Measurements from ENCODE around the gene CRABP2. TPM values are rescaled to one million over a fixed set of nuclear protein-coding genes. Genes with fewer than 3 reads are reported as not detected.

The CRABP2 gene
- total and polyA plus RNA-seq, 2 of the 13 experiments (the other 11 are each of a cell fraction or from before 2014, with no cell fraction given) = 0.40 to 0.60 TPM

DNA sequence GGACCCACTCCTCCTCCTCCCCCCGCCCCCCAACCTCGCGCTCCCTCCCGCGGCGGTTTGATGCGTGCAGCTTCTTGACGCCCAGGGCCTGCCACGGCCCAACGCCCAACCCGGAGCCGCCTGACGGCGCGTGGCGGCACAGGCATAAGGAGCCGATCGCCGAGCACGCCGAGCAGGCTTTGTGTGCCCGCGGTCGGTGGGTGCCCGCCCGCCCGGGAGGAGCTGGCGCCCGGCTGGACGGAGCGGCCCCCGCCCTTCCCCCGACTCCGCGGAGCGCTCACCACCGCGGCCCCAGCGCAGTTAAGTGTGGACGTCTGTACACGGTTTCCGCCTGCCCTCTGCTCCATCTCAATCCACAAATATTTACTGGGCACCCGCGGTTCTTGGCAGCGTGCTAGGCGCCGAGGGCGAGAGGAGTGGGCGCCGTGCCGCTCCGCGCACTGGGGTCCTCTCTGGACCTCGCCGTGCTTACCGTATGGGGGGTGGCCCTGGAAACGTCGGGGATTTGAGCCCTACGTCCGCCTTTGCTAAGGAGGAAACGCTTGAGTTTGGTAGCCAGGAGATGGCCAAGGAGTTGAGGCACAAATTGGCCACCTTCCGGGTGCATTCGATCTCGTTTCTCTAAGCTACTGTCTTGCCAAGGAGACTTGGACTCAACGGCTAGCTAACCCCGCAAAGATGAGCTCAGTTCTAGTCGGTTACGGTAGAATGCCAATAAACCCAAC lies 46.5 kb upstream of the CRABP2 start (continued):
- TF ChIP-seq, protein P1, sequence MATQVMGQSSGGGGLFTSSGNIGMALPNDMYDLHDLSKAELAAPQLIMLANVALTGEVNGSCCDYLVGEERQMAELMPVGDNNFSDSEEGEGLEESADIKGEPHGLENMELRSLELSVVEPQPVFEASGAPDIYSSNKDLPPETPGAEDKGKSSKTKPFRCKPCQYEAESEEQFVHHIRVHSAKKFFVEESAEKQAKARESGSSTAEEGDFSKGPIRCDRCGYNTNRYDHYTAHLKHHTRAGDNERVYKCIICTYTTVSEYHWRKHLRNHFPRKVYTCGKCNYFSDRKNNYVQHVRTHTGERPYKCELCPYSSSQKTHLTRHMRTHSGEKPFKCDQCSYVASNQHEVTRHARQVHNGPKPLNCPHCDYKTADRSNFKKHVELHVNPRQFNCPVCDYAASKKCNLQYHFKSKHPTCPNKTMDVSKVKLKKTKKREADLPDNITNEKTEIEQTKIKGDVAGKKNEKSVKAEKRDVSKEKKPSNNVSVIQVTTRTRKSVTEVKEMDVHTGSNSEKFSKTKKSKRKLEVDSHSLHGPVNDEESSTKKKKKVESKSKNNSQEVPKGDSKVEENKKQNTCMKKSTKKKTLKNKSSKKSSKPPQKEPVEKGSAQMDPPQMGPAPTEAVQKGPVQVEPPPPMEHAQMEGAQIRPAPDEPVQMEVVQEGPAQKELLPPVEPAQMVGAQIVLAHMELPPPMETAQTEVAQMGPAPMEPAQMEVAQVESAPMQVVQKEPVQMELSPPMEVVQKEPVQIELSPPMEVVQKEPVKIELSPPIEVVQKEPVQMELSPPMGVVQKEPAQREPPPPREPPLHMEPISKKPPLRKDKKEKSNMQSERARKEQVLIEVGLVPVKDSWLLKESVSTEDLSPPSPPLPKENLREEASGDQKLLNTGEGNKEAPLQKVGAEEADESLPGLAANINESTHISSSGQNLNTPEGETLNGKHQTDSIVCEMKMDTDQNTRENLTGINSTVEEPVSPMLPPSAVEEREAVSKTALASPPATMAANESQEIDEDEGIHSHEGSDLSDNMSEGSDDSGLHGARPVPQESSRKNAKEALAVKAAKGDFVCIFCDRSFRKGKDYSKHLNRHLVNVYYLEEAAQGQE (IDR thresholded peaks at IDR 0.05; ENCODE audit: borderline replicate concordance in 1 of 2, low read depth in 1 of 2, low read length in 2 of 2) = no peak
- TF ChIP-seq, protein P2, sequence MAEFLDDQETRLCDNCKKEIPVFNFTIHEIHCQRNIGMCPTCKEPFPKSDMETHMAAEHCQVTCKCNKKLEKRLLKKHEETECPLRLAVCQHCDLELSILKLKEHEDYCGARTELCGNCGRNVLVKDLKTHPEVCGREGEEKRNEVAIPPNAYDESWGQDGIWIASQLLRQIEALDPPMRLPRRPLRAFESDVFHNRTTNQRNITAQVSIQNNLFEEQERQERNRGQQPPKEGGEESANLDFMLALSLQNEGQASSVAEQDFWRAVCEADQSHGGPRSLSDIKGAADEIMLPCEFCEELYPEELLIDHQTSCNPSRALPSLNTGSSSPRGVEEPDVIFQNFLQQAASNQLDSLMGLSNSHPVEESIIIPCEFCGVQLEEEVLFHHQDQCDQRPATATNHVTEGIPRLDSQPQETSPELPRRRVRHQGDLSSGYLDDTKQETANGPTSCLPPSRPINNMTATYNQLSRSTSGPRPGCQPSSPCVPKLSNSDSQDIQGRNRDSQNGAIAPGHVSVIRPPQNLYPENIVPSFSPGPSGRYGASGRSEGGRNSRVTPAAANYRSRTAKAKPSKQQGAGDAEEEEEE (CRISPR knock-in tag; IDR thresholded peaks at IDR 0.05; ENCODE audit: borderline replicate concordance) = no peak
- TF ChIP-seq ZFP62 (CRISPR knock-in tag; IDR thresholded peaks at IDR 0.05) (no peak), ZNF607 (CRISPR knock-in tag; IDR thresholded peaks at IDR 0.05; ENCODE audit: borderline replicate concordance) (peak; percentile 76; the same call in 1 of the 2 replicates), ZFP90 (CRISPR knock-in tag; IDR thresholded peaks at IDR 0.05; ENCODE audit: borderline replicate concordance) (peak; percentile 24; the same call in 1 of the 2 replicates), ZNF34 (CRISPR knock-in tag; IDR thresholded peaks at IDR 0.05; ENCODE audit: borderline replicate concordance) (0 out of 2 replicates have a peak, but pooled peaks have one; percentile 57), PHF5A (CRISPR knock-in tag; IDR thresholded peaks at IDR 0.05; ENCODE audit: low read depth, unreplicated experiment) (peak; percentile 71), SRSF9 (IDR thresholded peaks at IDR 0.05; ENCODE audit: borderline replicate concordance, insufficient read depth, low read depth, low read length, poor library complexity, severe bottlenecking) (no peak), ERF (CRISPR knock-in tag; IDR thresholded peaks at IDR 0.05) (peak; percentile 72), TMF1 (CRISPR knock-in tag; IDR thresholded peaks at IDR 0.05; ENCODE audit: low read depth) (peak; percentile 78; the same call in 1 of the 2 replicates), TCF7L2 (IDR thresholded peaks at IDR 0.05; ENCODE audit: low read depth, low read length) (no peak)
- TF ChIP-seq, protein P3, sequence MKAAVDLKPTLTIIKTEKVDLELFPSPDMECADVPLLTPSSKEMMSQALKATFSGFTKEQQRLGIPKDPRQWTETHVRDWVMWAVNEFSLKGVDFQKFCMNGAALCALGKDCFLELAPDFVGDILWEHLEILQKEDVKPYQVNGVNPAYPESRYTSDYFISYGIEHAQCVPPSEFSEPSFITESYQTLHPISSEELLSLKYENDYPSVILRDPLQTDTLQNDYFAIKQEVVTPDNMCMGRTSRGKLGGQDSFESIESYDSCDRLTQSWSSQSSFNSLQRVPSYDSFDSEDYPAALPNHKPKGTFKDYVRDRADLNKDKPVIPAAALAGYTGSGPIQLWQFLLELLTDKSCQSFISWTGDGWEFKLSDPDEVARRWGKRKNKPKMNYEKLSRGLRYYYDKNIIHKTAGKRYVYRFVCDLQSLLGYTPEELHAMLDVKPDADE (CRISPR knock-in tag; IDR thresholded peaks at IDR 0.05) = 0 out of 2 replicates have a peak, but pooled peaks have one; percentile 67
- TF ChIP-seq, protein P4, sequence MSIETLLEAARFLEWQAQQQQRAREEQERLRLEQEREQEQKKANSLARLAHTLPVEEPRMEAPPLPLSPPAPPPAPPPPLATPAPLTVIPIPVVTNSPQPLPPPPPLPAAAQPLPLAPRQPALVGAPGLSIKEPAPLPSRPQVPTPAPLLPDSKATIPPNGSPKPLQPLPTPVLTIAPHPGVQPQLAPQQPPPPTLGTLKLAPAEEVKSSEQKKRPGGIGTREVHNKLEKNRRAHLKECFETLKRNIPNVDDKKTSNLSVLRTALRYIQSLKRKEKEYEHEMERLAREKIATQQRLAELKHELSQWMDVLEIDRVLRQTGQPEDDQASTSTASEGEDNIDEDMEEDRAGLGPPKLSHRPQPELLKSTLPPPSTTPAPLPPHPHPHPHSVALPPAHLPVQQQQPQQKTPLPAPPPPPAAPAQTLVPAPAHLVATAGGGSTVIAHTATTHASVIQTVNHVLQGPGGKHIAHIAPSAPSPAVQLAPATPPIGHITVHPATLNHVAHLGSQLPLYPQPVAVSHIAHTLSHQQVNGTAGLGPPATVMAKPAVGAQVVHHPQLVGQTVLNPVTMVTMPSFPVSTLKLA (IDR thresholded peaks at IDR 0.05) = peak; percentile 77
